ENCODE results near the gene PDPK1. TPM values are rescaled to one million over a fixed set of nuclear protein-coding genes. Genes with fewer than 3 reads are reported as not detected.

PDPK1 gene
- total and polyA plus RNA-seq, 2 donors (not counting 1 experiment from before 2014, with no cell fraction given) = 25.9 to 30.7 TPM

- Histone ChIP-seq H3K27me3 (ENCODE audit: control insufficient read depth, insufficient read depth, low read length) (no peaks in the 10 kb centered on the region), H3K27ac (ENCODE audit: insufficient read depth, low read length) (no peak overlapping the region), H2AFZ (ENCODE audit: low read length) (no peak overlapping the region), H3K4me2 (ENCODE audit: extremely low read depth, insufficient read depth, low read length) (no peak overlapping the region), H3K36me3 (ENCODE audit: control insufficient read depth, insufficient read depth, low read length) (peaks cover 19% of the 10 kb centered on the region), H3K9ac (ENCODE audit: insufficient read depth, low read length) (no peak overlapping the region), H3K4me3 (replicated peaks in 1 of 4; ENCODE audit: control extremely low read depth in 1 of 4, insufficient read depth in 1 of 4, low read depth in 3 of 4, low read length in 4 of 4) (no peak overlapping the region), H4K20me1 (ENCODE audit: control insufficient read depth, extremely low read depth, insufficient read depth, low read length) (no peaks in the 10 kb centered on the region), H3K9me3 (ENCODE audit: control insufficient read depth, insufficient read depth, low read depth, low read length) (no peaks in the 10 kb centered on the region), H3K79me2 (ENCODE audit: control insufficient read depth, insufficient read depth, low read length) (peaks cover 2% of the 10 kb centered on the region), H3K4me1 (ENCODE audit: control insufficient read depth, extremely low read depth, insufficient read depth, low read length) (peaks cover 2% of the 10 kb centered on the region)
- no peak for DNase-seq (ENCODE audit: low read depth in 2 of 2)
- no peak for TF ChIP-seq EZH2 (IDR thresholded peaks at IDR 0.05; ENCODE audit: low read length, missing control alignments)
- TF ChIP-seq, protein P1, sequence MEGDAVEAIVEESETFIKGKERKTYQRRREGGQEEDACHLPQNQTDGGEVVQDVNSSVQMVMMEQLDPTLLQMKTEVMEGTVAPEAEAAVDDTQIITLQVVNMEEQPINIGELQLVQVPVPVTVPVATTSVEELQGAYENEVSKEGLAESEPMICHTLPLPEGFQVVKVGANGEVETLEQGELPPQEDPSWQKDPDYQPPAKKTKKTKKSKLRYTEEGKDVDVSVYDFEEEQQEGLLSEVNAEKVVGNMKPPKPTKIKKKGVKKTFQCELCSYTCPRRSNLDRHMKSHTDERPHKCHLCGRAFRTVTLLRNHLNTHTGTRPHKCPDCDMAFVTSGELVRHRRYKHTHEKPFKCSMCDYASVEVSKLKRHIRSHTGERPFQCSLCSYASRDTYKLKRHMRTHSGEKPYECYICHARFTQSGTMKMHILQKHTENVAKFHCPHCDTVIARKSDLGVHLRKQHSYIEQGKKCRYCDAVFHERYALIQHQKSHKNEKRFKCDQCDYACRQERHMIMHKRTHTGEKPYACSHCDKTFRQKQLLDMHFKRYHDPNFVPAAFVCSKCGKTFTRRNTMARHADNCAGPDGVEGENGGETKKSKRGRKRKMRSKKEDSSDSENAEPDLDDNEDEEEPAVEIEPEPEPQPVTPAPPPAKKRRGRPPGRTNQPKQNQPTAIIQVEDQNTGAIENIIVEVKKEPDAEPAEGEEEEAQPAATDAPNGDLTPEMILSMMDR (conservative IDR thresholded peaks at IDR 0.05 in 1 of 2, IDR thresholded peaks at IDR 0.05 in 1 of 2; ENCODE audit: low read depth in 1 of 2, low read length in 2 of 2) = no peak
Measured at GRCh38 chr16:2585651-2586081, 47.8 kb downstream of the PDPK1 start.

- H3K27ac ChIP-seq (ENCODE audit: insufficient read depth, low read length) = no peak overlapping the region
- H3K27me3 ChIP-seq (ENCODE audit: control insufficient read depth, insufficient read depth, low read length) = no peaks in the 10 kb centered on the region
- H2AFZ ChIP-seq (ENCODE audit: low read length) = no peak overlapping the region
- no peak overlapping the region for H3K9ac ChIP-seq (ENCODE audit: insufficient read depth, low read length)
- no peak for DNase-seq (ENCODE audit: low read depth in 2 of 2)
- no peaks in the 10 kb centered on the region for H4K20me1 ChIP-seq (ENCODE audit: control insufficient read depth, extremely low read depth, insufficient read depth, low read length)
- no peak for TF ChIP-seq EZH2 (IDR thresholded peaks at IDR 0.05; ENCODE audit: low read length, missing control alignments)
- TF ChIP-seq, protein P1 (conservative IDR thresholded peaks at IDR 0.05 in 1 of 2, IDR thresholded peaks at IDR 0.05 in 1 of 2; ENCODE audit: low read depth in 1 of 2, low read length in 2 of 2) = peak in 1 of 2 donors; percentile 4
- H3K4me3 ChIP-seq (replicated peaks in 1 of 4; ENCODE audit: control extremely low read depth in 1 of 4, insufficient read depth in 1 of 4, low read depth in 3 of 4, low read length in 4 of 4) = no peak overlapping the region
- peaks cover 2% of the 10 kb centered on the region for H3K79me2 ChIP-seq (ENCODE audit: control insufficient read depth, insufficient read depth, low read length)
- H3K9me3 ChIP-seq (ENCODE audit: control insufficient read depth, insufficient read depth, low read depth, low read length) = no peaks in the 10 kb centered on the region
- peaks cover 2% of the 10 kb centered on the region for H3K4me1 ChIP-seq (ENCODE audit: control insufficient read depth, extremely low read depth, insufficient read depth, low read length)
- H3K4me2 ChIP-seq (ENCODE audit: extremely low read depth, insufficient read depth, low read length) = no peak overlapping the region
- H3K36me3 ChIP-seq (ENCODE audit: control insufficient read depth, insufficient read depth, low read length) = peaks cover 19% of the 10 kb centered on the region
Measured at GRCh38 chr16:2586241-2586640, 48.4 kb downstream of the PDPK1 start.

GRCh38 chr16:2586901-2587480, 49.2 kb downstream of the PDPK1 start:
- no peak overlapping the region for H3K27ac ChIP-seq (ENCODE audit: insufficient read depth, low read length)
- H3K27me3 ChIP-seq (ENCODE audit: control insufficient read depth, insufficient read depth, low read length) = no peaks in the 10 kb centered on the region
- no peak overlapping the region for H2AFZ ChIP-seq (ENCODE audit: low read length)

More at GRCh38 chr16:2586901-2587480, 49.2 kb downstream of the PDPK1 start:
- Histone ChIP-seq H3K9ac (ENCODE audit: insufficient read depth, low read length) (no peak overlapping the region), H4K20me1 (ENCODE audit: control insufficient read depth, extremely low read depth, insufficient read depth, low read length) (no peaks in the 10 kb centered on the region), H3K4me1 (ENCODE audit: control insufficient read depth, extremely low read depth, insufficient read depth, low read length) (peaks cover 2% of the 10 kb centered on the region), H3K9me3 (ENCODE audit: control insufficient read depth, insufficient read depth, low read depth, low read length) (no peaks in the 10 kb centered on the region), H3K36me3 (ENCODE audit: control insufficient read depth, insufficient read depth, low read length) (peaks cover 19% of the 10 kb centered on the region), H3K79me2 (ENCODE audit: control insufficient read depth, insufficient read depth, low read length) (peaks cover 2% of the 10 kb centered on the region), H3K4me2 (ENCODE audit: extremely low read depth, insufficient read depth, low read length) (no peak overlapping the region), H3K4me3 (replicated peaks in 1 of 4; ENCODE audit: control extremely low read depth in 1 of 4, insufficient read depth in 1 of 4, low read depth in 3 of 4, low read length in 4 of 4) (no peak overlapping the region)
- TF ChIP-seq, protein P1 (conservative IDR thresholded peaks at IDR 0.05 in 1 of 2, IDR thresholded peaks at IDR 0.05 in 1 of 2; ENCODE audit: low read depth in 1 of 2, low read length in 2 of 2) = no peak
- no peak for TF ChIP-seq EZH2 (IDR thresholded peaks at IDR 0.05; ENCODE audit: low read length, missing control alignments)
- no peak for DNase-seq (ENCODE audit: low read depth in 2 of 2)
